ENCODE data around the gene TMEM54. TPM values are rescaled to one million over a fixed set of nuclear protein-coding genes. Genes with fewer than 3 reads are reported as not detected.

TMEM54 gene
- total RNA-seq, 4 donors from 2014 or later, result 330 to 1,204 (median 846) TPM

DNA sequence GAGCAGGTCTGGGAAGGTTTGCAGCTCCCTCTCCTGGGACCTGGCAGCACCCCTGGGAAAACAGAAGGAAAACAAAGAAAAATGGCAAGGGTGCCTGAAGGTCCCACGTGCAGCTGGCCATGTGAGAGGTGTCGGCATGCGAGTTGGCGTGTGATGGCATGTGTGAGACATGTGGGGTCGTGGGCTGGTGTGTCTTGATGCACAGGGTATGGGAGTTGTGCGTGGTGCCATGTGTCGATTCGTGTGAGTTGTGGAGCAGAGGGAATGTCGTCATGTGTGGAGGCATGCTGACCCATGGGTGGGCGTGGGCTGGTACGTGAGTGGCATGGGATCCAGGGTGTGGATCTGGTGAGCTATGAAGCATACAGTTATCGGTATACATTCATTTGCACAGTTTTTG is 13.6 kb downstream of the TMEM54 start:
- H3K27ac ChIP-seq, result no peak overlapping the region
- H3K4me1 ChIP-seq, result peaks cover 0 to 15% (median 7%) of the 10 kb centered on the region in 4 donors
- H3K4me3 ChIP-seq, result no peak overlapping the region
- no peaks in the 10 kb centered on the region for H3K9me3 ChIP-seq
- no peak for DNase-seq
- in situ Hi-C loops (cut with MboI; ENCODE audit: low pct_ligation_motif_present in 1 of 4, low pct_unique_long_range_greater_than_20kb in 1 of 4, low sequenced_read_pairs in 3 of 4), result no loop called here
- 81 to 100% methylated on average over 1 to 12 of the region's 12 CpGs for WGBS, 2 donors (ENCODE audit: low coverage in 1 of 2)
- TF ChIP-seq POLR2A (IDR thresholded peaks at IDR 0.05) (no peak), EP300 (IDR thresholded peaks at IDR 0.05; ENCODE audit: low read depth) (no peak), CTCF (IDR thresholded peaks at IDR 0.05) (no peak), POLR2AphosphoS5 (IDR thresholded peaks at IDR 0.05) (no peak)
- intact Hi-C loops (cut with DNase I; ENCODE audit: low total_unique reads), result no loop called here
- no peaks in the 10 kb centered on the region for H3K36me3 ChIP-seq
- H3K27me3 ChIP-seq, result peaks cover 74% of the 10 kb centered on the region

DNA sequence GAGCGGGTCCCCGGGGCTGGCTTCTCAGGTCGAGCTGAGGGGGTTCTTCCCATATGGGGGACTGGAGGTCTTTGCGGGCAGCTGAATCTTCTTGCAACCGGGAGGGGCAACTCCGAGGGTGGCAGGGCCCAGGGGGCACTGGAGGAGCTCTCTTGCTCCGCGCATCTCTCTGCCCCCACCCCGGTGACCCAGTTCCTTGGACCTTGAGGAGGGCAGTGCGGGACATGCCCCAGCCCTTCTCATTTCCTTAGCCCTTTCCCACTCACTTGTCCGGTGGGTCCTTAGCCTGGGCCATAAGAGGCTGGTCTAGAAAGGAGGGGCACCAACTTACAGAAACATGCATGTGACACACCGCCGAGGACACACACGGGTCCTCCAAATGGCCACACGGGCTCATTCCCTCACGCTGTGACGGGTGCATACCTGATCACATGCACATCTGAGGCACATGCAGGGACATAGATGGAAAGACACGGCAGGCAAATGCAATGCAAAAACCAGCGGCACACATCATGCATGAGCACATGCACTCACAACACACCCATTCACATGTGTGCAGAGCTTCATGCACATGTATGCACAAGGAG is 14.3 kb downstream of the TMEM54 start:
- in situ Hi-C loops (cut with MboI; ENCODE audit: low pct_ligation_motif_present in 1 of 4, low pct_unique_long_range_greater_than_20kb in 1 of 4, low sequenced_read_pairs in 3 of 4), result no loop called here
- Histone ChIP-seq H3K9me3 (no peaks in the 10 kb centered on the region), H3K27me3 (peaks cover 67% of the 10 kb centered on the region), H3K4me3 (peak overlapping the region in 1 of 4 donors; percentile 35), H3K4me1 (peaks cover 0 to 12% (median 6%) of the 10 kb centered on the region in 4 donors), H3K27ac (no peak overlapping the region), H3K36me3 (no peaks in the 10 kb centered on the region)
- TF ChIP-seq EP300 (IDR thresholded peaks at IDR 0.05; ENCODE audit: low read depth) (no peak), POLR2AphosphoS5 (IDR thresholded peaks at IDR 0.05) (no peak), POLR2A (IDR thresholded peaks at IDR 0.05) (no peak), CTCF (IDR thresholded peaks at IDR 0.05) (no peak)
- 53% methylated on average over 19 of the region's 19 CpGs; no CpG with 5 or more reads in 1 of the 2 donors for WGBS, 2 donors (ENCODE audit: low coverage in 1 of 2)
- intact Hi-C loops (cut with DNase I; ENCODE audit: low total_unique reads), result no loop called here
- no peak for DNase-seq

GRCh38 chr1:32886004-32886827 is 15.0 kb downstream of the TMEM54 start, which contains the start of gene HPCA:
Gene HPCA (plus strand): TSS chr1:32886491. CDS start chr1:32888899, 2,408 bp downstream.
- Histone ChIP-seq H3K4me1 (peaks cover 0 to 12% (median 6%) of the 10 kb centered on the region in 4 donors), H3K27ac (no peak within 1 kb of the TSS), H3K27me3 (peaks cover 62% of the 10 kb centered on the region), H3K4me3 (peak within 1 kb of the TSS in 2 of 4 donors; percentile 12 to 35), H3K36me3 (no peaks in the 10 kb centered on the region), H3K9me3 (no peaks in the 10 kb centered on the region)
- in situ Hi-C loops (cut with MboI; ENCODE audit: low pct_ligation_motif_present in 1 of 4, low pct_unique_long_range_greater_than_20kb in 1 of 4, low sequenced_read_pairs in 3 of 4), result no loop called here
- DNase-seq, result peak; percentile 72
- 6% methylated on average over 45 of the region's 79 CpGs; no CpG with 5 or more reads in 1 of the 2 donors for WGBS, 2 donors (ENCODE audit: low coverage in 1 of 2)
- intact Hi-C loops (cut with DNase I; ENCODE audit: low total_unique reads), result no loop called here
- no peak for TF ChIP-seq EP300 (IDR thresholded peaks at IDR 0.05; ENCODE audit: low read depth)
- peak; percentile 22 to 60 (median 49) for TF ChIP-seq CTCF (IDR thresholded peaks at IDR 0.05)

DNA sequence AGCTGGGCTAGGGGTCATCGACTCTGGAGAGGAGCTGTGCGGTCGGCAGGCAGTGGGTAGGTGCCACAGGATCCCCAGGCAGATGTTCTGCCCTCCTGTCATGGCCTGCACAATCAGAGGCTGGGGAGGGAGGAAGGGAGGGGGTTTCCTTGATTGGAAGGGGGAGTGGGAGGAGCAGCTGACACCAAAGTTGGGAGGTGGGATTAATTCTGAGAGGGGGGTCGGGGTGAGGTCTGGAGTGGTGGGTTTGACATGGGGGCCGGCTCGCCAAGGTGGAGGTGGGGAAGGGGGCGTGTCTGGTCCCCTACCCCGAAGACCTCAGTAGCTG is 15.5 kb downstream of the TMEM54 start:
- no peak for TF ChIP-seq POLR2A (IDR thresholded peaks at IDR 0.05)
- no peak for TF ChIP-seq CTCF (IDR thresholded peaks at IDR 0.05)
- TF ChIP-seq POLR2AphosphoS5 (IDR thresholded peaks at IDR 0.05), result no peak
- TF ChIP-seq EP300 (IDR thresholded peaks at IDR 0.05; ENCODE audit: low read depth), result no peak
- intact Hi-C loops (cut with DNase I; ENCODE audit: low total_unique reads) (loop anchor here (1.0 kb wide), 1 partner anchor 38 kb away; no protein-coding TSS in a partner anchor), in situ Hi-C loops (cut with MboI; ENCODE audit: low pct_ligation_motif_present in 1 of 4, low pct_unique_long_range_greater_than_20kb in 1 of 4, low sequenced_read_pairs in 3 of 4) (no loop called here)
- no peaks in the 10 kb centered on the region for H3K36me3 ChIP-seq
- peaks cover 0 to 12% (median 6%) of the 10 kb centered on the region in 4 donors for H3K4me1 ChIP-seq
- H3K27ac ChIP-seq, result no peak overlapping the region
- WGBS, 2 donors (ENCODE audit: low coverage in 1 of 2), result 0 to 23% methylated on average over 1 to 8 of the region's 8 CpGs
- no peak overlapping the region for H3K4me3 ChIP-seq
- DNase-seq, result no peak
- H3K9me3 ChIP-seq, result no peaks in the 10 kb centered on the region
- peaks cover 56% of the 10 kb centered on the region for H3K27me3 ChIP-seq

Measured in transverse colon (tissue), 4 donors.